ENCODE measurements around the gene SLC66A3. TPM values are rescaled to one million over a fixed set of nuclear protein-coding genes. Genes with fewer than 3 reads are reported as not detected.

SLC66A3 gene
- polyA plus RNA-seq, 3 donors, result 19.8 to 24.9 (median 20.3) TPM

GRCh38 chr2:11200651-11201050 lies 45.4 kb downstream of the SLC66A3 start:
- no peak for DNase-seq

- DNase-seq, result no peak
Observed at GRCh38 chr2:11201969-11202368, 46.7 kb downstream of the SLC66A3 start.

GRCh38 chr2:11203480-11203879 lies 48.2 kb downstream of the SLC66A3 start:
- no peak for DNase-seq

GRCh38 chr2:11208083-11208482 lies 52.8 kb downstream of the SLC66A3 start:
- no peak for DNase-seq

GRCh38 chr2:11212645-11213044 lies 57.4 kb downstream of the SLC66A3 start:
- no peak for DNase-seq

- DNase-seq, result no peak
Observed at GRCh38 chr2:11213090-11213638, 57.9 kb downstream of the SLC66A3 start.

GRCh38 chr2:11213975-11214374 lies 58.7 kb downstream of the SLC66A3 start:
- no peak for DNase-seq

- peak; percentile 2 for DNase-seq
Observed at GRCh38 chr2:11214770-11215169, 59.5 kb downstream of the SLC66A3 start.

- no peak for DNase-seq
Observed at GRCh38 chr2:11215407-11215806, 60.1 kb downstream of the SLC66A3 start.

- no peak for DNase-seq
Observed at GRCh38 chr2:11220445-11220844, 65.2 kb downstream of the SLC66A3 start.

- DNase-seq, result no peak
Observed at GRCh38 chr2:11222845-11223244, 67.6 kb downstream of the SLC66A3 start.

GRCh38 chr2:11224887-11225286 lies 69.6 kb downstream of the SLC66A3 start:
- DNase-seq, result no peak

GRCh38 chr2:11227595-11227994 lies 72.3 kb downstream of the SLC66A3 start:
- no peak for DNase-seq

Other genes with a start within 250 kb of the SLC66A3 start
- gene KCNF1, start 243.5 kb upstream of the SLC66A3 start, polyA plus RNA-seq (ENCODE audit: insufficient read length in 3 of 3), result 1 to 10 TPM; 1.3 to 1.8 (median 1.6) TPM
- 10 to 100 TPM; 33.0 to 40.8 (median 35.1) TPM for gene ROCK2, start 189.2 kb downstream of the SLC66A3 start, polyA plus RNA-seq (ENCODE audit: insufficient read length in 3 of 3)

Data from renal pelvis (tissue), 4 donors.